K562 (cell line): Measurements from ENCODE around the gene OR5K1. TPM values are rescaled to one million over a fixed set of nuclear protein-coding genes. Genes with fewer than 3 reads are reported as not detected.
A peak's percentile ranks its signal among the peaks of the same experiment; 100 is the strongest.

Source experiments
- ELF2 ChIP-seq: fragments of 250-450 bp; sonication (Bioruptor Pico); IDR thresholded peaks from 2 replicates; pipeline ENCODE4 v1.5.0; 2021; ENCODE audit warnings: mild to moderate bottlenecking
- HMG20A ChIP-seq: fragments of 450-650 bp; formaldehyde crosslinking; conservative IDR thresholded peaks from 2 replicates; pipeline ENCODE4 v1.4.0; 2020; ENCODE audit warnings: mild to moderate bottlenecking, mixed read lengths
- NCOR1 ChIP-seq: fragments of 450-650 bp; IDR thresholded peaks from 2 replicates; pipeline ENCODE4 v1.6.1; 2016; ENCODE audit warnings: mild to moderate bottlenecking, moderate library complexity
- PRMT5 ChIP-seq: sonication (generic); formaldehyde crosslinking; IDR thresholded peaks from 2 replicates; pipeline ENCODE4 v1.5.0; 2020; ENCODE audit warnings: missing genetic modification reagents
- SMARCA4 ChIP-seq: fragments of 450-650 bp; IDR thresholded peaks from 2 replicates; pipeline ENCODE4 v1.6.1; 2016
- SP1 ChIP-seq: sonication (generic); formaldehyde crosslinking; IDR thresholded peaks from 2 replicates; pipeline ENCODE4 v1.8.1; 2022; ENCODE audit warnings: mild to moderate bottlenecking, missing genetic modification reagents
- SUPT5H ChIP-seq: fragments of 450-650 bp; IDR thresholded peaks from 2 replicates; pipeline ENCODE4 v1.6.1; 2016
- TAF15 ChIP-seq: fragments of 200-400 bp; formaldehyde crosslinking; IDR thresholded peaks from 2 replicates; pipeline ENCODE4 v1.6.1; 2017; ENCODE audit warnings: mild to moderate bottlenecking, low read depth, low read length, moderate library complexity
- TBL1XR1 ChIP-seq, 2 experiments: IDR thresholded peaks; 2 replicates each; pipeline ENCODE4 v1.6.1; 2012; ENCODE audit warnings: improper control_type of control experiment in 2 of 2, low read length in 2 of 2, mild to moderate bottlenecking in 1 of 2
- YY1 ChIP-seq, 3 experiments: IDR thresholded peaks; 2 replicates each; pipeline ENCODE4 v1.6.1; 2011; ENCODE audit warnings: low read length in 2 of 3, mild to moderate bottlenecking in 2 of 3, moderate library complexity in 2 of 3, borderline replicate concordance in 1 of 3, control low read depth in 1 of 3, low read depth in 1 of 3; ENCODE audit not compliant: insufficient read depth in 3 of 3, insufficient replicate concordance in 2 of 3, control insufficient read depth in 1 of 3, insufficient read length in 1 of 3; ENCODE audit errors: extremely low read depth in 1 of 3
- ZNF316 ChIP-seq: fragments of 450-650 bp; IDR thresholded peaks from 2 replicates; pipeline ENCODE4 v1.6.1; 2016
- ZNF444 ChIP-seq: fragments of 250-450 bp; sonication (Bioruptor Pico); IDR thresholded peaks from 2 replicates; pipeline ENCODE4 v1.4.0; 2020; ENCODE audit warnings: mild to moderate bottlenecking, moderate library complexity
- ZNF695 ChIP-seq: fragments of 450-650 bp; formaldehyde crosslinking; IDR thresholded peaks from 2 replicates; pipeline ENCODE4 v1.4.0; 2020; ENCODE audit warnings: mild to moderate bottlenecking, moderate library complexity
- polyA plus RNA-seq, 8 experiments: library from polyadenylated mRNA; depleted of rRNA in 4 of 8; stranded (reverse) in 5 of 8; unstranded in 3 of 8; fragments of >200 nt; fragmentation: Nextera tagmentation in 2 of 8; fragmentation: Illumina TruSeq in 1 of 8; extraction: Ambion mirVana in 2 of 8; extraction: Trizol in 1 of 8; gene quantifications; 2 replicates each; pipeline versions ENCODE4 v1.2.1 to v1.2.3, GENCODE V29; 2011 to 2014; ENCODE audit warnings: inconsistent platforms in 1 of 8, missing spikeins in 1 of 8
- total RNA-seq, 7 experiments: library from RNA; depleted of rRNA in 6 of 7; stranded (reverse); fragments of >200 nt in 6 of 7; fragmentation: Illumina TruSeq in 2 of 7; extraction: Trizol in 2 of 7; gene quantifications; 2 replicates each; pipeline versions ENCODE4 v1.2.1 to v1.2.3, GENCODE V29; 2011 to 2021; ENCODE audit warnings: low replicate concordance in 1 of 7
- TF ChIP-seq, protein P1 (sequence below): fragments of 450-650 bp; conservative IDR thresholded peaks from 2 replicates; pipeline ENCODE4 v1.6.1; 2016; ENCODE audit warnings: missing genetic modification characterization, low read depth, mild to moderate bottlenecking, missing compliant biosample characterization, moderate library complexity
- TF ChIP-seq, protein P2 (sequence below): fragments of 250-450 bp; sonication (Bioruptor Pico); IDR thresholded peaks from 2 replicates; pipeline ENCODE4 v1.4.0; 2020; ENCODE audit warnings: mild to moderate bottlenecking
- TF ChIP-seq, protein P3 (sequence below), 2 experiments: fragments of 450-650 bp in 1 of 2; sonication (generic) in 1 of 2; formaldehyde crosslinking in 1 of 2; IDR thresholded peaks; 2 replicates each; pipeline versions ENCODE4 v1.7.1 to v1.9.0; 2016 to 2022; ENCODE audit warnings: inconsistent platforms in 1 of 2, mild to moderate bottlenecking in 1 of 2, missing genetic modification reagents in 1 of 2

OR5K1 gene
- total and polyA plus RNA-seq, 9 of the 15 experiments (the other 6 are each of a cell fraction or from before 2014, with no cell fraction given): not detected

DNA sequence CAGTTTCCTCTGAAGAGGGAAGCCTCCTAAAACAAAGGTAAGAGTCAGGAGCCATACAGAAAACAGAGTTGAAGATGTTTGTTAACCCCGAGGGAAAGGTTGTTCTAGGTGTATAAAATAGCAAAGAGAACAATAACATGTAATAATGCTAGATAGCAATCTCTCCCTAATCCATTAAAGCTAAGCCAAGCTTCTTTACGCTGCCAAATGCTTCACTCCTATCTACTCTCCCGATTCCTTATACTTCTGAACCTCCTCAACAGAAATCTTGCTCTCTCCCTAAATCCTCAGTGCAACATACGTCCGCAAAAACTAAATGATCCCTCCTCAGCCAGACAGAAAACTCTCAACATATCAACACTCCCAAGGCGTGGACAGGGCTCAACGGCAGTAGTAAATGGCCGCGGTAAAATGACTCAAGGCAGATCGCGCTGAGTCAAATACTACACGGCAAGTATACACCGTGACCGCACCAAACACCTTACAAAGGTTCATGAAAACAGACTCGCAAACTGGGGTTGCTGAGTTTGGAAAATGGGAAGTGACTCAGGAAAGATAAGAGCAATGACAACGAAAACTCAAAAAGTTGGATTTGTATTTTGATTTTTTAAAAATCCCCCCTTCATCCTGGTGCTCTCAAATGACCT is 59.0 kb downstream of the OR5K1 start (continued):
- peak; percentile 61; the same call in 1 of the 2 replicates for TF ChIP-seq SMARCA4
- TF ChIP-seq PRMT5 (CRISPR knock-in tag): no peak
- no peak for TF ChIP-seq ELF2 (CRISPR knock-in tag)
- no peak for TF ChIP-seq TBL1XR1 (IDR thresholded peaks at IDR 0.05; ENCODE audit: low read length in 2 of 2)
- peak in 1 of 3 experiments; percentile 85 for TF ChIP-seq YY1 (IDR thresholded peaks at IDR 0.05; ENCODE audit: borderline replicate concordance in 1 of 3, control insufficient read depth in 1 of 3, extremely low read depth in 1 of 3, insufficient read depth in 3 of 3, insufficient read length in 1 of 3, insufficient replicate concordance in 2 of 3, low read depth in 1 of 3, low read length in 2 of 3)
- peak; percentile 42; the same call in 1 of the 2 replicates for TF ChIP-seq ZNF316
- TF ChIP-seq SP1 (CRISPR knock-in tag): no peak
- TF ChIP-seq, protein P1, sequence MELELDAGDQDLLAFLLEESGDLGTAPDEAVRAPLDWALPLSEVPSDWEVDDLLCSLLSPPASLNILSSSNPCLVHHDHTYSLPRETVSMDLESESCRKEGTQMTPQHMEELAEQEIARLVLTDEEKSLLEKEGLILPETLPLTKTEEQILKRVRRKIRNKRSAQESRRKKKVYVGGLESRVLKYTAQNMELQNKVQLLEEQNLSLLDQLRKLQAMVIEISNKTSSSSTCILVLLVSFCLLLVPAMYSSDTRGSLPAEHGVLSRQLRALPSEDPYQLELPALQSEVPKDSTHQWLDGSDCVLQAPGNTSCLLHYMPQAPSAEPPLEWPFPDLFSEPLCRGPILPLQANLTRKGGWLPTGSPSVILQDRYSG (tag): no peak
- TF ChIP-seq NCOR1: no peak
- no peak for TF ChIP-seq SUPT5H
- no peak for TF ChIP-seq HMG20A
- TF ChIP-seq ZNF444 (CRISPR knock-in tag): no peak
- TF ChIP-seq ZNF695: no peak
- TF ChIP-seq, protein P2, sequence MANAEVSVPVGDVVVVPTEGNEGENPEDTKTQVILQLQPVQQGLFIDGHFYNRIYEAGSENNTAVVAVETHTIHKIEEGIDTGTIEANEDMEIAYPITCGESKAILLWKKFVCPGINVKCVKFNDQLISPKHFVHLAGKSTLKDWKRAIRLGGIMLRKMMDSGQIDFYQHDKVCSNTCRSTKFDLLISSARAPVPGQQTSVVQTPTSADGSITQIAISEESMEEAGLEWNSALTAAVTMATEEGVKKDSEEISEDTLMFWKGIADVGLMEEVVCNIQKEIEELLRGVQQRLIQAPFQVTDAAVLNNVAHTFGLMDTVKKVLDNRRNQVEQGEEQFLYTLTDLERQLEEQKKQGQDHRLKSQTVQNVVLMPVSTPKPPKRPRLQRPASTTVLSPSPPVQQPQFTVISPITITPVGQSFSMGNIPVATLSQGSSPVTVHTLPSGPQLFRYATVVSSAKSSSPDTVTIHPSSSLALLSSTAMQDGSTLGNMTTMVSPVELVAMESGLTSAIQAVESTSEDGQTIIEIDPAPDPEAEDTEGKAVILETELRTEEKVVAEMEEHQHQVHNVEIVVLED (CRISPR knock-in tag): no peak
- no peak for TF ChIP-seq TAF15
- TF ChIP-seq, protein P3, sequence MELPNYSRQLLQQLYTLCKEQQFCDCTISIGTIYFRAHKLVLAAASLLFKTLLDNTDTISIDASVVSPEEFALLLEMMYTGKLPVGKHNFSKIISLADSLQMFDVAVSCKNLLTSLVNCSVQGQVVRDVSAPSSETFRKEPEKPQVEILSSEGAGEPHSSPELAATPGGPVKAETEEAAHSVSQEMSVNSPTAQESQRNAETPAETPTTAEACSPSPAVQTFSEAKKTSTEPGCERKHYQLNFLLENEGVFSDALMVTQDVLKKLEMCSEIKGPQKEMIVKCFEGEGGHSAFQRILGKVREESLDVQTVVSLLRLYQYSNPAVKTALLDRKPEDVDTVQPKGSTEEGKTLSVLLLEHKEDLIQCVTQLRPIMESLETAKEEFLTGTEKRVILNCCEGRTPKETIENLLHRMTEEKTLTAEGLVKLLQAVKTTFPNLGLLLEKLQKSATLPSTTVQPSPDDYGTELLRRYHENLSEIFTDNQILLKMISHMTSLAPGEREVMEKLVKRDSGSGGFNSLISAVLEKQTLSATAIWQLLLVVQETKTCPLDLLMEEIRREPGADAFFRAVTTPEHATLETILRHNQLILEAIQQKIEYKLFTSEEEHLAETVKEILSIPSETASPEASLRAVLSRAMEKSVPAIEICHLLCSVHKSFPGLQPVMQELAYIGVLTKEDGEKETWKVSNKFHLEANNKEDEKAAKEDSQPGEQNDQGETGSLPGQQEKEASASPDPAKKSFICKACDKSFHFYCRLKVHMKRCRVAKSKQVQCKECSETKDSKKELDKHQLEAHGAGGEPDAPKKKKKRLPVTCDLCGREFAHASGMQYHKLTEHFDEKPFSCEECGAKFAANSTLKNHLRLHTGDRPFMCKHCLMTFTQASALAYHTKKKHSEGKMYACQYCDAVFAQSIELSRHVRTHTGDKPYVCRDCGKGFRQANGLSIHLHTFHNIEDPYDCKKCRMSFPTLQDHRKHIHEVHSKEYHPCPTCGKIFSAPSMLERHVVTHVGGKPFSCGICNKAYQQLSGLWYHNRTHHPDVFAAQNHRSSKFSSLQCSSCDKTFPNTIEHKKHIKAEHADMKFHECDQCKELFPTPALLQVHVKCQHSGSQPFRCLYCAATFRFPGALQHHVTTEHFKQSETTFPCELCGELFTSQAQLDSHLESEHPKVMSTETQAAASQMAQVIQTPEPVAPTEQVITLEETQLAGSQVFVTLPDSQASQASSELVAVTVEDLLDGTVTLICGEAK (IDR thresholded peaks at IDR 0.05): peak; percentile 60
- TF ChIP-seq, protein P3 (CRISPR knock-in tag; IDR thresholded peaks at IDR 0.05): no peak
